HTERT RPE-1 (cell line): ENCODE data around the gene RGS6.

Experiments used
- in situ Hi-C: fragments of 300-500 bp; cut with MboI; formaldehyde crosslinking; loops from 4 replicates; pipeline ENCODE4 v1.14.3; 2020; ENCODE audit warnings: low sequenced_read_pairs

The RGS6 gene

DNA sequence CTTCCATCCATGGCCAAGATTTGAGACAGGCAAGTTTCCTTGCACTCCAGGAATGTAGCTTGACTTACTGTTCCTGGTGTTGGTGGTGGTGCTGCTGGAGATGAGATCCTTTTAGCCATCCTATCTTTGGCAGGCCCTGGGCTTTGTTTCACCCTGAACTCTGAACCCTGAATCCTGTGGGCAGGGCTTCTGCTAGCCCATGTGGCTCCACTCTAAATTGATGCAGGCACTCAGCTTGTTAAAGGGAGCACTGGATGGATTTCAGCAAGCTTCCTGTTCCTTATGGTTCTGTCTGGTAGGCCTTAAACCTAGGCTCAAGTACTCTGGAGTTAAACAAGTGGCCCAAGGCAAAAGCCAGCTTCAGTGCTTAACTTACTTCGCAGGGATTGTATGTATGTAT, 138.2 kb downstream of the RGS6 start:
- in situ Hi-C loops: no loop called here

DNA sequence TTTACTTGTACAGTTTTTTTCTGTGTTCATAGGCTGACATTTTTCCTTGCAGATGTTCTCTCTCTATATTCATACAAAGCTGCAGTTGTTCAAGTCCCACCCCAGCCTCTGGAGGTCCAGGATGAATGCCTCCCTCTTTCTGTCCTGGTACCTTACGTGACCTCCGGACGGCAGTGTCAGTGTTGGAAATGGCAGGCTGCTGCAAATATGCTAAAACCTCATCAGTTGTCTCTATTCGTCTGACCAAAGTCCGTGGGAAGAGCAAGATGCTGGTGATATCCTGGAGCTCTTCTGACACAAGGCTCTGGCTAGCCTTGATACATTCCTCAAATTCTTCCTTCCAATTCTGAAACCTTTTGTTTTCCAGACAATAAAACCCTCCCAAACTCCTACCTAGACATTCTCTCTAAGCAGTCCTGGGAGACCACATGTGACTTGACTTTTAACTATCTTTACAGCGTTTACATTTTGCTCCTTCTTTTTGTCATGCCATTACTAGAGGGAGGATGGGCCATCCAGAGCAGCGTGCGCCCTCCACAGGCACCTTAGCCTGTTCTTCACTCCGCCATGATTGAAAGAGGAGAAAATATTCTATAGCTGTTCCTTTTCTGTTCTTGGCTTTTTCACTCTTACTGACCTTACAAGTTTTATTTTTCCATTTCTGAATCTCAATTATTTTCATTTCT, 143.6 kb downstream of the RGS6 start:
- in situ Hi-C loops: no loop called here

DNA sequence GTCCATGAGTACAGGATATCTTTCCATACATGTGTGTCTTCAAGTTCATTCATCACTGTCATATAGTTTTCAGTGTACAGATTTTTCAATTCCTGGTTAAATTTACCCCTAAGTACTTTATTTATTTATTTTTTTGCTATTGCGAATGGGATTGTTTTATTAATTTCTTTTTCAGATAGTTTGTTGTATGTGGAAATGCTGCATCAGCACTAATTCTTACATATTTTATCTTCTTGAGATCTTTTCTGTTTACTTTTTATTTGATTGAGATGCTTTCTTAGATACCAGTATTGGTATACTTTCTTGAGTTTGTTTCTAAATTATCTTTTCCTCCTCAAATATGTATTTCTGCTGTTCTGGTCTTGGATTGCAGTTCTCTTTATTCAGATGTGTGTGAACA, 148.9 kb downstream of the RGS6 start:
- in situ Hi-C loops: no loop called here

DNA sequence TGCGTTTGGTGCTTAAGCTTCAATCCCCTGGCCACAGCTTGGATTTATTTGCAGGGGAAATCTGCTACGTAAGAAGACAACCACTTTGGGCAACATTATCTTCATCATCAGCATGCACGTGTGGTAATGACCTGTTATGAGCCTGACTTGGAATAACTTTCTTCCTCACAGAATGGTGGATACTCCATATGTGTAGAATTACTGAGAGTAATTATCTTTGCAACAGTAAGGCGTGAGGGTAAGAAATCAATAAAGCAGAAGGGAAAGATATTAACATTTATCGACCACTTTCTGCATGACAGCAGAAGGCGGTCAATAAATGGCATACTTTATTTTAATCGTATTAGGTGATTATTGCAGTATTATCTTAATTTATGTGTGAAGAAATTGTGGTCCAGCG, 152.7 kb downstream of the RGS6 start:
- in situ Hi-C loops: no loop called here

DNA sequence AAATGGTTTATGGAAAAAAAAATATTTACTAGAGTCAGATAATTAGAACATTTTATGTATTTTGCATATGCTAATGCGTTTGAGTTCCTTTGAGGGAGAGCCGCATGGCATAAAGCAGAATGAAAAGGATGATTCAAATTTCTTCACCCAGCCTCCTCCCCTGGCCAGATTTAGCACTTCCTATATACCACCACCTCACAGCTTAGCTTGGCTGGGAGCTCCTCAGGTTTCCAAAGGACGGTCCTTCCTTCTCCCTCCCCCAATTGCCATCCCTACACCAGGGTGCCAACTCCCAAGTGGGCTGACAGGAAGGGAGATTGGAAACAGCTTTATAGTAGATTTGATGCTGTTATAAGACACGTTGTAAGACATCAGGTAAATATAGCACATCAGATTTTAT, 157.4 kb downstream of the RGS6 start:
- in situ Hi-C loops: no loop called here

DNA sequence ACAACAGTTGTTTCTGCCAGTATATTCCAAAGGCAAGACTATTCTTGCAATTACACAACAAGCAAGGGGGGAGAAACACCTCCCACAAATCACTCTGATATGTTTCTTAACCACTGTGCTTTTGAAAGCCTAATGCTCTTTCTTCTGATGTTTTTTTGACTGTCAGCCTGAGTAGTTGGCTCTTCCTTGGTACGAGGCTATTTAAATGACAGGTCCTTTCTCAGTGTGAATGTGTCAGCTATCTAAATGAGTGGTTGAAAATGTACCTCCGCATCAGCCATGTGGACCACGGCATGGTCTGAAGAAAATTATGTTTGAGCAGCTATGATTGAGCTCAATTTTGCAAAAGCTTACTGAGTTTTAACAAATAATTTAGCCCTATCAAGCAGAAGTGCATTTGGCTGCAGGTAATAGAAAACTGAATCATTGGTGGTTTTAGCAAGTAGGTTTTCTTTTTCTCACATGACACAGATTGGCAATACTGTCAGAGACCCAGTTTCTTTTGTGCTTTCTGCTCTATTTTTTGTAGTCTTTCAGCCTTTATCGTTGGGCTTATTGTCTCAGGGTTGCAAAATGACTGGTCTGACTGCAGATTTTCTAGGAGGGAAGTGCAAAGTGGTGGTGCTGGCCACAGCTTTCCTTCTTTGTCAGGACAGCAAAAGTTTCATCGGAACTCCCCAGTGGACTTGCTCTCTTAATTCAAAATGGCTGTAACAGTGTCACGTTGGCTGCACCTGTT, 162.8 kb downstream of the RGS6 start:
- in situ Hi-C loops: no loop called here

DNA sequence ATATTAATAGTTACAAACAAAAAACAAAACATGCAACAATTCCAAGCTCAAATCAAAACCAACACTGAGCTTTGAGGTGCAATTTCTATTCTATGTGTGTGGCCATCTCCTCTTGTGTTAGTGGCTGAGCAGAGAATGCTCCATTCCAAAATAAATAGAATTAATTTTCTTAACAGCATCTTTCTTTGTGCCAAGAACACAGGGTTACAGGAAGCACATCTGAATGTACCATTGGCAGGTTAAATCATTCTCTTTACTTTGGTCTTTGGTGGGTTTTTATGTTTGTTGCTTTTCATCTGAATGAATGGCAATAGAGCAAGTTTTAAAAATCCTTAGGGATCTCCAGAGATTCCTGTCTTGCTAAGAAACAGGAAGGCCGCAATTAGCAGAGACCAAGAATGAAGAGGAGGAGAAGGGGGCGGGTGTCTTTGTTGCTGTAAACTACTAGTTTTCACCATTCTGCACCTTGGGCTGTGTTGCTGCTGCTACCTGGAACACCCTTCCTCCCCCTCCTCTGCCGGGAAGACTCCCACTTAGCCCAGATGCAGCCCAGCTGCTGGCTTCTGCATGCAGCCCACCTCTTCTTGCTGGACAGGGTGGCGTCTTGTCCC, 165.0 kb downstream of the RGS6 start:
- in situ Hi-C loops: no loop called here

DNA sequence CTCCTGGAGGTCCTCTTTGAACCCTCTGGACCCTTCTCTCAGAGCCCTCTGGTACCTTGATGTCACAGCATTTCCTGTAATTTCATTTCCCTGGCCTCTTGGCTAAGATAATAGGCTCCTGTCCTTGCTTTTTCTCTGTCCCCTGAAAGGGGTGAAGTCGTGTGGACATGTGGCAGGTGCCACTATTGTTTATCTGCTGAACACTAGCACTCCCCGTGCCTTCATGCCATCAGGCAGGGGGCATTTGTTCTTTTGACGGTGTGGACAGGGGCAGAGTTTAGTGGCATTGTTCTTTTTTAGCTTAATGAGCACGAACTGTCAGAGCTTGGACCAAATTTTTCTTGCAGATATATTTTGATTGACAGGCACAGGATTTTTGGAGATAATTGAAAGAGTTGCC, 166.0 kb downstream of the RGS6 start:
- in situ Hi-C loops: no loop called here

DNA sequence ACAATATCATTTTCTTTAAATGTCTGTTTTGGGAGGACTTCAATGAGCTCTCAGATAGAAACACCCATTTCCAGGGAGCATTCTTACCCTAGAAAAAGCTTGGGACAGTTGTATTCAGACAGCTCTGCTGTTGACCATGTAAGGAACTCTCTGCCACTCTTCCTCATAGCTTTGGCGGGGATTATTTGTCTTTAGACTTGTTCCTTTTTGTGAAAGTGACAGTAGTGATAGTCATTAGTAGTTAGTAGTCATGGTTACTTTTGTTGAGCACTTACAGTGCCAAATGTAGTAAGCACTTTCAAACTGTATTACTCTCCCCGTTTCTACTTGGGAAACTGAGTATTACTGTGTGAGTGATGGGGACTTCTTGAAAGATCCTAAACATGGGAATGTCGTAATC, 167.3 kb downstream of the RGS6 start:
- in situ Hi-C loops: no loop called here

DNA sequence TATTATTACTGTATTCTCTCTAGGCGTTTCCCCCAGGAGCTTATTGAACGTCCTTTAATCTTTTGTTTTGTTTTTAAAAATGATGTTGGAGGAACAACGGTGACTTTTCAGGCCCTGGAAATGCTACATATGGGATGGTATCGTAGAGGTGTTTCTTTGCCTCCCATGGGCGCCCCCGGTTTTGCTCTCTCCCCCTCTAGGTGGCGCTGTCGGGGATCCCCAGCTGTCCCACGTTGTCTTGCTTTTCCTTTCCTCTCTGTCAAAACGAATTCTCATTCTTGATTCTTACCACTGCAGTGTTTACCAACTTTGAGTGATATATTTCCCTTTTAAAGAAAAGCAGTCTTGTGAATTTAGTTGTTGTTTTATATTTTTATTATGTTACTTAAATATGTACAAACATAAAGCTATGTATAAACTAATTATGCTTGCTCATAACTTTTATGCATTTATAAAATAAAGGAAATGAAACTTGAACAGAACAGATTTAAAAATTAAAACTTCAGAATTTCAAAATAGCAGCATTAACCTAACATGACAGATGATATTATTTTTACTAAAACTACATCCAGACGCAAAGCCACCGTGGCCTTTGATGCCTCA, 171.9 kb downstream of the RGS6 start:
- in situ Hi-C loops: no loop called here

DNA sequence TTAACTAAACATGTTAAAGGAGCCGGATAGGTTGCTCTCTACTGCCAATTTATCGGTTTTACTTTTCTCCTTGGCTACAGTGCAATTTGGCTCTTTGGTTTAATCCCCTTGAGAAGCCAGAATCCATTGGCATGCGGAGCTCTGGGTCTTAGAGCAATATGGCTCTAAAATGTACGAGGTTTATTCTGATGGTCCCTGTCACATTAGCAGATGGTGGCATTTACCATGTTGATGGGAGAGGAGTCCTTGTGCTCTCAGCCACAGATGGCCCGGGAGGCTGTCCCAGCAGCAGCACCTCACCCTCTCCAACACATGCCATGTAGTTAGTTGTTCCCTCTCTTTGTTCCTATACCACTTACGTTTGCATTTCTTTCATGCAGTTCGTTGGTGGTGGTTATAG, 179.7 kb downstream of the RGS6 start:
- in situ Hi-C loops: no loop called here

DNA sequence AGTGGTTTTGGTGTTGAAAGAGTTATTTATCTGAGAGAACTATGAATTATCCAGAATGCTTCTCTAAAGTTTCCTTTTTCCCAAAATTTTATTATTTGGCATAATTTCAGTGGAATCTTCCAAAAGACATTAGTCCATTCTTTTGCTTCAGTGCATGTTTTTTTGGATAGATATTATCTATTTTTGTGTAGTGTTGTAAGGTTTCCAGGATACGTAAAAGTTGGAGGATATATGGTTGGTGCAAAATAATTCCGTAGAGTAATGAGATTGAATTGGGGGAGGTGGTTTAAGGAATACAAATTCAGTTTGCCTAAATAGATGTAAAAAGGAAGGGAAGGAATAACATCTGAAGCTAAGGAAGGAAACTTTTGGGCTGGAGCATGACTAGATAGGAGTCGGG, 186.6 kb downstream of the RGS6 start:
- in situ Hi-C loops: no loop called here

DNA sequence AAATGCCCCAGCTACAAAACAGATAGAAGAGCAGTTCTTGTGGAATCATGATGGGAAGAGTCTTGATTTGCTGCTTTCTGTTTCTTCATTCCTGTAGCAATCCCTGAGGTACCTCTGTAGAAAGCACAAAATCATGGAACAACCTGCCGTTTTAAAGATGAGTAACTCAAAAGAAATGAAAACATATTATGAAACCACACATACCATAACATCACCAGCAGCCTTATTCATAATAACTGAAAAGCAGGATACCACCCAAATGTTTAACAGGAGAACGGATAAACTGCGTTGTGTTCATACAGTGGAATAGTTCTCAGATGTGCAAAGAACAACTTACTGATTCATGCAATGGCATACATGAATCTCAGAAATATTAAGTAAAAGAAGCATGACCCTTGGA, 188.1 kb downstream of the RGS6 start:
- in situ Hi-C loops: no loop called here

DNA sequence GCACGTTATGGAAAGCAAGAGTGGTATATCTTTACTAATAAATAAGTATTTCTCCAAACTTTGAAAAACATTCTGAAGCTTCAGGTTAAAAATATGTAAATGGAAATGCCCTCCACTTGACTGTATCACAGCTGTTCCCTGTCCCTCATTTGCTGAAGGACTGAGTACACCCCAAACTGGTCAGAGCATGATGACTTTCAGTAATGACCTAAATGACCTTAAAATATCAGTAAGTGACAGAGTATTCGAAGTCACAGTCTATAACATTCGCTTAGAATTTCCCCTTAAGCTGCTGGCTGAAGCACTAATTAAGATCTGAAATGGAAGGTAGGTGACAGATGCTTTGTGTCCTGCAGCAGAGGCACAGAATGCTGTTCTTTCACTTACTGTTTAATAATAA, 191.5 kb downstream of the RGS6 start:
- in situ Hi-C loops: no loop called here

DNA sequence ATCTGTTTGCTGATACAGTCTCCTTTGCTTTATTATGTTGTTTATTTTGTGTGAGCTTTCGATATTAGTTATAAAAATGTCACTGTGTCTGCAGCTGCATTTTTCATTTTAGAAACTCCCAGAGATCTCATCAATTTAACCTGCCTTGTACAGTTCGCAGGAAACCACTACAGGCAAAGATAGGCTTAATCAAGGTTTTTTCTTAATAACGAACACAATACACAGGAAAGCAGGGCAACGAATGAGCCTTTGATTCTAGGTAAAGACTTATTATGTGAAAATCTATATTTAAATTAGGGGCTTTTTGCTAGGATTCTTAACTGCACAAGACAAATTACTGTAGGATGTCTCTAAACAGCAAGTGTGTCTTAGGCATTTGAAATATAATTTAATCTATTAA, 191.9 kb downstream of the RGS6 start:
- in situ Hi-C loops: no loop called here

DNA sequence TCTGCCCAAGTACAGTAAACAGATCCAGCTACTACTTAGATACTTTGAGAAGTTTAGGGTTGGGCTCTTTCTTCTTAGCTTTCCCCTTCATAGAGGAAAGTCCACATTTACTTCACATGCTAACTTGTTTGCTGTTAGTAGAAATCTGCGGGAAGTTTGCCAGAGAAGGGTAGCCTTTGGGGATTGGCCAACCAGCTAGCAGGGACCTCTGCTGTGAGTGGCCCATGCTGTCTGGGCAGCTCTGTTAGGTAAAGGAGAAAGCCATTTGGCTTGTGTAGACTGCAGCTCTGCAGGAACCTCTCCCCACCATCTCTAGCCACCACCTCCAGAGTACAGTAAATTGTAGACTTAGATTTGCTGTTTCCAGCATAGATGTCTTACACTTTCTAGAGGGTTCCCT, 193.9 kb downstream of the RGS6 start:
- in situ Hi-C loops: no loop called here

DNA sequence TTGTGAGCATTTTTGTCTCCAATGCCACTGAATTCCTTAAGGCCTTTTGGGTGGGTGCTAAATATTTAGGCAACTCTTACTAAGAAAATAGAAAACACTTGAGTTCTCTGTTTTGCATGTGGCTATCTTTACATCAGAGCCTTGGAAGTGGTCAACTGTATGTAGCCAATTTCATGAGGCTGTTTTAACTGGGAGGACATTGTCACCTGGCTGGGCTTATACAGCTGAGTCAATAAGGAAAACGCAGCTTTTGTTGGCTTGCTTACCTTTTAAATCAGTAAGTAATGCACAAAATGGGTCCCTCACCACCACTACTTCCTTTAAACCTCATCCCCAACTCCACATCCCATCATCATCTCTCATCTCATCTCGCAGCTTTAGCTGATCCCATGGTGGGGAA, 194.3 kb downstream of the RGS6 start:
- in situ Hi-C loops: no loop called here

DNA sequence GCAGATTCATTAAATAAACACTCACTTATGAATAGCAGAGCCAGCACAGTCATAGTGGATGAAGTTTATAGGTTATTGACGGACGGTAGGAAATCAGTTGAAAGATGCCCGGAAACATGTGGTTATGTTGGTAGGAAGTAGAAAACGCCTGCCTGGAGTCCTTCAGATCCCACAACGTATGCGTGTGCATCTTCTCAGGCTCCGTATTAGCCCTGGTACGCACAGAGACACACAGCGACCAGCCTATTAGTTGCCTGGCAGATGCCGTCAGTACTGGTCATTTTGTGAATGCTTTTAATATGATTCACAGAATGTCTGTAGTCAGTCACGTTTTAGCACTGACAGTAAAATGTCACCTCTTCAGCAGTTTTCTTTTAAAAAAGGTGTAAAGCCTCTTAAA, 196.4 kb downstream of the RGS6 start:
- in situ Hi-C loops: no loop called here

DNA sequence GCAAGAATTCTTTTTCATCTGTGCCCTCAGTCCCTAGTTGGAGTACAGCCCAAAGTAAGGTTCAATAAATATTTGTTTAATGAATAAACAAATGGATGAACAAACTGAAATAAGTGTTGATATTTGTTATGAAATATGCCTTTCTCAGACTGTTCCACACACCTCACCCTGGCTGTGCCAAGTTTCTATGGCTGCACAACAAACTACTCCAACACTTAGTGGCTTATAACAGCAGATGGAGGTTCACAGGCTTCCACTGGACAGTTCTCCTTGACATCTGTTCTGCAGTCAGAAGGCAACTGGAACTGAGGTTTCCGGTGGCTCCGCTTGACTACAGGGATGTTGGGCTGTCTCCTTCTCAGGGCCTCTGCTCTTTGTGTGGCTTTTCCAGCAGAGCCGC, 197.1 kb downstream of the RGS6 start:
- in situ Hi-C loops: no loop called here

DNA sequence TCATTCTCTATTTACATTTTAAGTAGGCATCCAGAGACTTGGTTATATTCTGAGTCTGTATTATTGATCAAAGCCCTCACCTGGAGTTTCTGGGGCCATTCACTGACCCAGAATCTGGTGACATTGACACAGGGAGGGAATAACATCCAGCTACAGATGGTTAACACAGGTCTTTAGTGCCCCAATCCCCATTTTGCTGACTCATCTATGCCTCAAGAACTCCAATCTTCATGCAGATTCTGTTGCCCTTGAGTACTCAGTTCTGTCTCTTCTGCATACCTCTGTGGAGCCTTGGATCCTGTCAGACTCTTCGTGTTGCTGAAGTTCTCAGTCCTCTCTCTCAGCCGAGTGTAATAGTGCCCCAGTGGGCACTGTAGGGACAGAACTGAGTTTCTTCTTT, 208.9 kb downstream of the RGS6 start:
- in situ Hi-C loops: no loop called here

DNA sequence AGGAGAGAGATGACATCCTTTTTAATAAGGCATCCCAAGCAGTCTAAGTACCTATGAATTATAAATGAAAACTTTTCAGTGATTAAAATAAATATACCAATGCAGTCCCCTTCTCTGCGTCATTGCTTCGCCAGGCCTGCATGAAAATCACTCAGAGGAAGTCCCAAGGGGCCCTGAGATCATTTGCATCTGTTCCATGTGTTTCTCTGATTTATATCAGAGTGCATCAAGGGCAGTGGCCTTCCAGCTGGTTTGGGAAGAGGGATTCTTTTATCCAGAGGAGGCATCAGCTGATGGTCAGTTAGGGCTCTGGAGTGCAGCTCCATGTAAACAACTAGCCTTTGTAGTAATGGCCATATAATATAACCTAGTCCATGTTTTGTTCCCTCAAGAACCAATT, 210.1 kb downstream of the RGS6 start:
- in situ Hi-C loops: no loop called here

DNA sequence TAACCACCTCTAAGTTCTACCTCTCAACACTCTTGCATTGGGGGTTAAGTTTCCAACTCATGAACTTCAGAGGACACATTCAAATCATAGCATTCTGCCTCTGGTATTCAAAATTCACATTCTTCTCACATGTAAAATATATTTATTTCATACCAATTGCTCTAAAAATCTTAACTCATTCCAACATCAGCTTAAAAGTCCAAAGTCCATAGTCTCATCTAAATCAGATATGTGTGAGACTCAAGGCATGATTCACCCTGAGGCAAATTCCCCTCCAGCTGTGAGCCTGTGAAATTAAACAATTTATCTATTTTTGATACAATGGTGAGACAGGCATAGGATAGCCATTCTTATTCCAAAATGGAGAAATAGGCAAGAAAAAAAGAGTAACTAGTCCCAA, 214.0 kb downstream of the RGS6 start:
- in situ Hi-C loops: no loop called here
